ENCODE results near the gene PLOD3. TPM values are rescaled to one million over a fixed set of nuclear protein-coding genes. Genes with fewer than 3 reads are reported as not detected.

PLOD3 gene
- total RNA-seq, 1 experiment from 2014 or later: 83.7 TPM

GRCh38 chr7:101162551-101163278 lies 54.7 kb downstream of the PLOD3 start:
- ChIA-PET RAD21 (ENCODE audit: low non-redundant PET in 1 of 2, low total read pairs in 2 of 2, uncharacterized antibody in 2 of 2, unreplicated experiment in 2 of 2) (interaction anchor here in 1 of 2 experiments (1.4 kb wide), 1 partner anchor 19 kb away, joined by 3 read pairs; no protein-coding TSS in a partner anchor), CTCF (interaction anchor here (1.0 to 2.3 kb wide), 6 partner anchors 11 to 128 kb away, joined by 3 to 12 read pairs (median 4); no protein-coding TSS in a partner anchor), POLR2A (interaction anchor here (0.7 to 2.4 kb wide), 13 partner anchors 9 to 157 kb away, joined by 3 to 18 read pairs (median 4); partner anchors contain the start of genes AP1S1, FIS1, PLOD3 and SERPINE1)
- peak overlapping the region; percentile 51 to 73 for H3K4me3 ChIP-seq (replicated peaks in 1 of 2; ENCODE audit: low read depth in 1 of 2, low read length in 2 of 2)
- peaks cover 55 to 97% of the 10 kb centered on the region in 2 experiments for H3K4me1 ChIP-seq (ENCODE audit: control insufficient read depth in 1 of 2, insufficient read depth in 2 of 2, low read length in 2 of 2)
- peak; percentile 9; the same call in 1 of the 2 replicates for TF ChIP-seq ZFX (IDR thresholded peaks at IDR 0.05)
- TF ChIP-seq POLR2A (IDR thresholded peaks at IDR 0.05; ENCODE audit: borderline replicate concordance, extremely low read depth, insufficient read depth, insufficient read length): peak; percentile 37
- TF ChIP-seq POLR2AphosphoS5 (IDR thresholded peaks at IDR 0.05; ENCODE audit: low read depth, low read length): peak; percentile 85
- no peak for TF ChIP-seq CBX3 (IDR thresholded peaks at IDR 0.05; ENCODE audit: low read depth)
- DNase-seq (ENCODE audit: low read depth, low spot score) (no peak), ATAC-seq (peak; percentile 45)
- intact Hi-C loops (cut with micrococcal nuclease): no loop called here
- H3K27ac ChIP-seq (ENCODE audit: low read depth, low read length): peak overlapping the region; percentile 97
- no peak overlapping the region for H2AFZ ChIP-seq (ENCODE audit: low read depth, low read length, poor library complexity, severe bottlenecking)
- H3K79me2 ChIP-seq (ENCODE audit: insufficient read depth, low read length): peaks cover 16% of the 10 kb centered on the region; the same call in 1 of the 2 replicates
- peak overlapping the region; percentile 79 for H3K9ac ChIP-seq (ENCODE audit: low read length)
- no peaks in the 10 kb centered on the region for H4K20me1 ChIP-seq (ENCODE audit: insufficient read depth)
- H3K9me3 ChIP-seq (ENCODE audit: control insufficient read depth in 1 of 2, insufficient read depth in 1 of 2, low read depth in 1 of 2, low read length in 2 of 2): no peaks in the 10 kb centered on the region
- peaks cover 3 to 16% of the 10 kb centered on the region in 2 experiments; a peak in 3 of 4 replicates for H3K36me3 ChIP-seq (ENCODE audit: control insufficient read depth in 1 of 2, insufficient read depth in 2 of 2, low read length in 2 of 2)
- H3K27me3 ChIP-seq (ENCODE audit: insufficient read depth, low read length): no peaks in the 10 kb centered on the region
- peak overlapping the region; percentile 85 for H3K4me2 ChIP-seq (ENCODE audit: low read length)
- no peaks in the 10 kb centered on the region for H3K9me2 ChIP-seq (ENCODE audit: insufficient read depth)
- no TSS peak for BruUV-seq (replicated peaks)

GRCh38 chr7:101161692-101162471 lies 55.5 kb downstream of the PLOD3 start:
- ChIA-PET POLR2A (interaction anchor here (0.6 to 2.4 kb wide), 9 partner anchors 12 to 287 kb away, joined by 3 to 15 read pairs (median 4); partner anchors contain the start of genes SERPINE1 and SRRT), CTCF (interaction anchor here (1.0 to 2.3 kb wide), 6 partner anchors 12 to 121 kb away, joined by 3 to 12 read pairs (median 5); no protein-coding TSS in a partner anchor), RAD21 (ENCODE audit: low non-redundant PET in 1 of 2, low total read pairs in 2 of 2, uncharacterized antibody in 2 of 2, unreplicated experiment in 2 of 2) (interaction anchor here in 1 of 2 experiments (0.6 to 1.4 kb wide), 2 partner anchors 9 to 18 kb away, joined by 3 read pairs; no protein-coding TSS in a partner anchor)
- Histone ChIP-seq H3K27me3 (ENCODE audit: insufficient read depth, low read length) (no peaks in the 10 kb centered on the region), H4K20me1 (ENCODE audit: insufficient read depth) (no peaks in the 10 kb centered on the region), H3K79me2 (ENCODE audit: insufficient read depth, low read length) (peaks cover 23% of the 10 kb centered on the region; the same call in 1 of the 2 replicates), H3K4me3 (replicated peaks in 1 of 2; ENCODE audit: low read depth in 1 of 2, low read length in 2 of 2) (peak overlapping the region; percentile 51 to 73), H3K9me3 (ENCODE audit: control insufficient read depth in 1 of 2, insufficient read depth in 1 of 2, low read depth in 1 of 2, low read length in 2 of 2) (no peaks in the 10 kb centered on the region), H3K4me2 (ENCODE audit: low read length) (peak overlapping the region; percentile 85), H3K4me1 (ENCODE audit: control insufficient read depth in 1 of 2, insufficient read depth in 2 of 2, low read length in 2 of 2) (peaks cover 54 to 97% of the 10 kb centered on the region in 2 experiments), H2AFZ (ENCODE audit: low read depth, low read length, poor library complexity, severe bottlenecking) (no peak overlapping the region), H3K9me2 (ENCODE audit: insufficient read depth) (no peaks in the 10 kb centered on the region), H3K36me3 (ENCODE audit: control insufficient read depth in 1 of 2, insufficient read depth in 2 of 2, low read length in 2 of 2) (peaks cover 6 to 24% of the 10 kb centered on the region in 2 experiments; a peak in 3 of 4 replicates), H3K27ac (ENCODE audit: low read depth, low read length) (peak overlapping the region; percentile 97), H3K9ac (ENCODE audit: low read length) (peak overlapping the region; percentile 79)
- DNase-seq (ENCODE audit: low read depth, low spot score): no peak
- TF ChIP-seq ZNF274 (IDR thresholded peaks at IDR 0.05; ENCODE audit: low read depth, low read length) (no peak), CEBPB (IDR thresholded peaks at IDR 0.05; ENCODE audit: low read depth) (no peak), FOSL1 (IDR thresholded peaks at IDR 0.05; ENCODE audit: low read depth) (no peak), REST (IDR thresholded peaks at IDR 0.05; ENCODE audit: low read depth) (no peak)
- intact Hi-C loops (cut with micrococcal nuclease): no loop called here
- ATAC-seq: no peak
- BruUV-seq (replicated peaks): TSS peak; percentile 18

Measured in HCT116 (cell line).